Measurements from ENCODE around the gene GPR153.

- TF ChIP-seq CTCF (IDR thresholded peaks at IDR 0.05; ENCODE audit: poor library complexity, severe bottlenecking): no peak
- no peak for TF ChIP-seq EZH2 (IDR thresholded peaks at IDR 0.05; ENCODE audit: borderline replicate concordance, insufficient read depth, low read length, poor library complexity, severe bottlenecking)
- no peak for TF ChIP-seq POLR2AphosphoS5 (IDR thresholded peaks at IDR 0.05)
These were observed 6.2 kb downstream of the GPR153 start for GRCh38 chr1:6254691-6255090.

Data from neural cell (in vitro differentiated cells).